Ramos (cell line): ENCODE measurements around the gene PDLIM3.
"Not testable (repeated sequence)": the region's sequence is repeated elsewhere in the genome, so short reads cannot be mapped to it uniquely, and the experiment has no call there.

Source experiments
- in situ Hi-C: fragments of 300-500 bp; cut with MboI; formaldehyde crosslinking; loops from one replicate; pipeline ENCODE4 v1.14.3; 2022; ENCODE audit warnings: low sequenced_read_pairs; ENCODE audit not compliant: unreplicated experiment

The PDLIM3 gene

GRCh38 chr4:185559251-185559914 lies 24.1 kb upstream of the PDLIM3 start:
- in situ Hi-C loops = not testable (repeated sequence)

GRCh38 chr4:185554365-185555126 lies 19.2 kb upstream of the PDLIM3 start:
- in situ Hi-C loops = no loop called here

- in situ Hi-C loops = no loop called here
Measured at GRCh38 chr4:185552254-185552653, 16.9 kb upstream of the PDLIM3 start.

- in situ Hi-C loops = no loop called here
Measured at GRCh38 chr4:185550933-185551332, 15.6 kb upstream of the PDLIM3 start.

GRCh38 chr4:185549095-185549639 lies 13.9 kb upstream of the PDLIM3 start:
- in situ Hi-C loops = no loop called here

GRCh38 chr4:185548587-185548986 lies 13.3 kb upstream of the PDLIM3 start:
- in situ Hi-C loops = no loop called here

GRCh38 chr4:185546335-185546734 lies 11.0 kb upstream of the PDLIM3 start:
- in situ Hi-C loops = no loop called here

- in situ Hi-C loops = no loop called here
Measured at GRCh38 chr4:185542626-185543315, 7.5 kb upstream of the PDLIM3 start.

GRCh38 chr4:185541251-185541727 lies 6.0 kb upstream of the PDLIM3 start:
- in situ Hi-C loops = no loop called here

- in situ Hi-C loops = no loop called here
Measured at GRCh38 chr4:185540487-185541120, 5.3 kb upstream of the PDLIM3 start.

- in situ Hi-C loops = no loop called here
Measured at GRCh38 chr4:185540040-185540439, 4.7 kb upstream of the PDLIM3 start.

- in situ Hi-C loops = no loop called here
Measured at GRCh38 chr4:185538806-185539205, 3.5 kb upstream of the PDLIM3 start.

GRCh38 chr4:185536411-185536709 lies 1.1 kb upstream of the PDLIM3 start:
- in situ Hi-C loops = no loop called here

- in situ Hi-C loops = no loop called here
Measured at GRCh38 chr4:185535612-185536410, 504 bp upstream of the PDLIM3 start.

- in situ Hi-C loops = no loop called here
Measured at GRCh38 chr4:185534511-185534865, 819 bp downstream of the PDLIM3 start.

- in situ Hi-C loops = no loop called here
Measured at GRCh38 chr4:185532795-185533324, 2.4 kb downstream of the PDLIM3 start.

- in situ Hi-C loops = no loop called here
Measured at GRCh38 chr4:185532293-185532692, 3.0 kb downstream of the PDLIM3 start.

GRCh38 chr4:185531654-185532053 lies 3.7 kb downstream of the PDLIM3 start:
- in situ Hi-C loops = not testable (repeated sequence)

- in situ Hi-C loops = no loop called here
Measured at GRCh38 chr4:185529413-185529812, 5.9 kb downstream of the PDLIM3 start.
